SK-N-SH treated with all-trans-retinoic acid at 6 μM for 48 hours (cell line): ENCODE results near the gene B3GAT1.

Experiments
- ATAC-seq: fragments of 200-7000 bp; cut with Tn5 transposase; 3 replicates; pipeline ENCODE4 v1.9.1; 2020; ENCODE audit warnings: mild to moderate bottlenecking, moderate library complexity
- ARNTL ChIP-seq: fragments of 450-650 bp; formaldehyde crosslinking; IDR thresholded peaks from 2 replicates; pipeline ENCODE4 v1.5.0; 2020; ENCODE audit warnings: low read depth, mild to moderate bottlenecking, moderate library complexity, borderline replicate concordance
- BACH2 ChIP-seq: fragments of 250-450 bp; sonication (Bioruptor Pico); IDR thresholded peaks from 2 replicates; pipeline ENCODE4 v1.9.0; 2021; ENCODE audit warnings: mild to moderate bottlenecking, borderline replicate concordance
- CREB5 ChIP-seq: fragments of 250-450 bp; sonication (Bioruptor Pico); IDR thresholded peaks from 2 replicates; pipeline ENCODE4 v1.5.1; 2020; ENCODE audit warnings: low read depth, mild to moderate bottlenecking, moderate library complexity
- CSDC2 ChIP-seq: fragments of 250-450 bp; sonication (Bioruptor Pico); IDR thresholded peaks from 2 replicates; pipeline ENCODE4 v1.5.0; 2020; ENCODE audit warnings: mild to moderate bottlenecking, moderate library complexity
- ESRRG ChIP-seq: fragments of 250-450 bp; sonication (Bioruptor Pico); IDR thresholded peaks from 2 replicates; pipeline ENCODE4 v1.6.1; 2021; ENCODE audit warnings: mild to moderate bottlenecking
- ISL1 ChIP-seq: fragments of 250-450 bp; sonication (Bioruptor Pico); IDR thresholded peaks from 2 replicates; pipeline ENCODE4 v2.1.2; 2022; ENCODE audit warnings: mild to moderate bottlenecking, moderate library complexity
- OSR1 ChIP-seq: fragments of 250-450 bp; sonication (Bioruptor Pico); IDR thresholded peaks from 2 replicates; pipeline ENCODE4 v1.8.0; 2022; ENCODE audit warnings: moderate library complexity, mild to moderate bottlenecking, inconsistent platforms
- PPARA ChIP-seq: fragments of 250-450 bp; sonication (Bioruptor Pico); IDR thresholded peaks from 2 replicates; pipeline ENCODE4 v1.5.0; 2020; ENCODE audit warnings: mild to moderate bottlenecking, borderline replicate concordance
- RARB ChIP-seq: fragments of 250-450 bp; sonication (Bioruptor Pico); IDR thresholded peaks from 2 replicates; pipeline ENCODE4 v1.8.0; 2021; ENCODE audit warnings: mild to moderate bottlenecking, moderate library complexity
- TCF4 ChIP-seq: fragments of 250-450 bp; sonication (Bioruptor Pico); IDR thresholded peaks from 2 replicates; pipeline ENCODE4 v1.8.0; 2021; ENCODE audit warnings: mild to moderate bottlenecking, moderate library complexity, borderline replicate concordance
- TOX ChIP-seq: fragments of 250-450 bp; sonication (Bioruptor Pico); IDR thresholded peaks from 2 replicates; pipeline ENCODE4 v1.8.0; 2021; ENCODE audit warnings: mild to moderate bottlenecking, moderate library complexity, borderline replicate concordance
- TSHZ2 ChIP-seq: fragments of 250-450 bp; sonication (Bioruptor Pico); IDR thresholded peaks from 2 replicates; pipeline ENCODE4 v1.5.0; 2020; ENCODE audit warnings: mild to moderate bottlenecking, moderate library complexity
- ZFP3 ChIP-seq: fragments of 250-450 bp; sonication (Bioruptor Pico); IDR thresholded peaks from 2 replicates; pipeline ENCODE4 v1.5.0; 2020; ENCODE audit warnings: mild to moderate bottlenecking, moderate library complexity
- ZNF70 ChIP-seq: fragments of 450-650 bp; formaldehyde crosslinking; IDR thresholded peaks from 2 replicates; pipeline ENCODE4 v1.5.0; 2020; ENCODE audit warnings: mild to moderate bottlenecking, moderate library complexity
- ZNF8 ChIP-seq: fragments of 450-650 bp; formaldehyde crosslinking; IDR thresholded peaks from 2 replicates; pipeline ENCODE4 v1.5.0; 2020; ENCODE audit warnings: mild to moderate bottlenecking, moderate library complexity
- TF ChIP-seq, protein P1 (sequence below): fragments of 250-450 bp; sonication (Bioruptor Pico); IDR thresholded peaks from 2 replicates; pipeline ENCODE4 v1.5.1; 2021; ENCODE audit warnings: mild to moderate bottlenecking, moderate library complexity
- TF ChIP-seq, protein P2 (sequence below): fragments of 250-450 bp; sonication (Bioruptor Pico); IDR thresholded peaks from 2 replicates; pipeline ENCODE4 v1.8.0; 2021; ENCODE audit warnings: low read depth, mild to moderate bottlenecking, moderate library complexity, borderline replicate concordance
- TF ChIP-seq, protein P3 (sequence below): fragments of 250-450 bp; sonication (Bioruptor Pico); IDR thresholded peaks from 2 replicates; pipeline ENCODE4 v1.8.0; 2020; ENCODE audit warnings: mild to moderate bottlenecking, moderate library complexity, borderline replicate concordance

The B3GAT1 gene

DNA sequence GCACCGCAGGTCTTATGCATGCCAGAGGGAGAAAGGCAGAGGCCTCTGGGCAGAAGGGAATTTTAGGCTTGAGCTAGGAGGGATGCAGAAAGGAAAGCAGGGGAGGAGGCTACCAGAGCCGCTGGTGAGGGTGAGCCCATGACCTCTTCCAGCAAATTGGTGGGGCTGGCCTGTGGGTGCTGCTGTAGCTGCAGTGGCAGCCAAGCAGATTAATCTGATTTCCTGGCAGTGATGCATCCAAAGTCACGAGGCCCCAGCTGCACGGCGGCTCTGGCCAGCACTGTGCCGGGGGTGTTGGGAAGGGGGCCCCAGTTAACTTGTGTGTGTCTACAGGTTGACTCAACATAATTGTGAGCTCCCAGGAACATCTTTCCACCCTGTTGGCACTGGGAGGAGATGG lies 41.4 kb upstream of the B3GAT1 start:
- no peak for ATAC-seq
- no peak for TF ChIP-seq TOX (CRISPR knock-in tag)
- no peak for TF ChIP-seq ZNF8
- TF ChIP-seq ZFP3, result no peak
- no peak for TF ChIP-seq TSHZ2 (CRISPR knock-in tag)
- no peak for TF ChIP-seq RARB
- no peak for TF ChIP-seq CSDC2 (CRISPR knock-in tag)
- no peak for TF ChIP-seq CREB5 (CRISPR knock-in tag)

GRCh38 chr11:134452838-134453155 lies 40.8 kb upstream of the B3GAT1 start:
- no peak for ATAC-seq
- TF ChIP-seq RARB, result no peak
- TF ChIP-seq ZNF70 (CRISPR knock-in tag), result no peak
- no peak for TF ChIP-seq TSHZ2 (CRISPR knock-in tag)
- TF ChIP-seq CREB5 (CRISPR knock-in tag), result no peak
- no peak for TF ChIP-seq ISL1 (CRISPR knock-in tag)
- TF ChIP-seq, protein P1, sequence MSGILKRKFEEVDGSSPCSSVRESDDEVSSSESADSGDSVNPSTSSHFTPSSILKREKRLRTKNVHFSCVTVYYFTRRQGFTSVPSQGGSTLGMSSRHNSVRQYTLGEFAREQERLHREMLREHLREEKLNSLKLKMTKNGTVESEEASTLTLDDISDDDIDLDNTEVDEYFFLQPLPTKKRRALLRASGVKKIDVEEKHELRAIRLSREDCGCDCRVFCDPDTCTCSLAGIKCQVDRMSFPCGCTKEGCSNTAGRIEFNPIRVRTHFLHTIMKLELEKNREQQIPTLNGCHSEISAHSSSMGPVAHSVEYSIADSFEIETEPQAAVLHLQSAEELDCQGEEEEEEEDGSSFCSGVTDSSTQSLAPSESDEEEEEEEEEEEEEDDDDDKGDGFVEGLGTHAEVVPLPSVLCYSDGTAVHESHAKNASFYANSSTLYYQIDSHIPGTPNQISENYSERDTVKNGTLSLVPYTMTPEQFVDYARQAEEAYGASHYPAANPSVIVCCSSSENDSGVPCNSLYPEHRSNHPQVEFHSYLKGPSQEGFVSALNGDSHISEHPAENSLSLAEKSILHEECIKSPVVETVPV, result no peak
- TF ChIP-seq TCF4 (CRISPR knock-in tag), result no peak
- TF ChIP-seq ESRRG (CRISPR knock-in tag), result no peak
- no peak for TF ChIP-seq ARNTL (CRISPR knock-in tag)
- TF ChIP-seq, protein P2, sequence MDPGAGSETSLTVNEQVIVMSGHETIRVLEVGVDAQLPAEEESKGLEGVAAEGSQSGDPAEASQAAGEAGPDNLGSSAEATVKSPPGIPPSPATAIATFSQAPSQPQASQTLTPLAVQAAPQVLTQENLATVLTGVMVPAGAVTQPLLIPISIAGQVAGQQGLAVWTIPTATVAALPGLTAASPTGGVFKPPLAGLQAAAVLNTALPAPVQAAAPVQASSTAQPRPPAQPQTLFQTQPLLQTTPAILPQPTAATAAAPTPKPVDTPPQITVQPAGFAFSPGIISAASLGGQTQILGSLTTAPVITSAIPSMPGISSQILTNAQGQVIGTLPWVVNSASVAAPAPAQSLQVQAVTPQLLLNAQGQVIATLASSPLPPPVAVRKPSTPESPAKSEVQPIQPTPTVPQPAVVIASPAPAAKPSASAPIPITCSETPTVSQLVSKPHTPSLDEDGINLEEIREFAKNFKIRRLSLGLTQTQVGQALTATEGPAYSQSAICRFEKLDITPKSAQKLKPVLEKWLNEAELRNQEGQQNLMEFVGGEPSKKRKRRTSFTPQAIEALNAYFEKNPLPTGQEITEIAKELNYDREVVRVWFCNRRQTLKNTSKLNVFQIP (CRISPR knock-in tag), result no peak

- TF ChIP-seq BACH2 (CRISPR knock-in tag), result no peak
- TF ChIP-seq ZNF8, result no peak
- no peak for TF ChIP-seq TOX (CRISPR knock-in tag)
- ATAC-seq, result no peak
Measured at GRCh38 chr11:134452026-134452837, 40.2 kb upstream of the B3GAT1 start.

DNA sequence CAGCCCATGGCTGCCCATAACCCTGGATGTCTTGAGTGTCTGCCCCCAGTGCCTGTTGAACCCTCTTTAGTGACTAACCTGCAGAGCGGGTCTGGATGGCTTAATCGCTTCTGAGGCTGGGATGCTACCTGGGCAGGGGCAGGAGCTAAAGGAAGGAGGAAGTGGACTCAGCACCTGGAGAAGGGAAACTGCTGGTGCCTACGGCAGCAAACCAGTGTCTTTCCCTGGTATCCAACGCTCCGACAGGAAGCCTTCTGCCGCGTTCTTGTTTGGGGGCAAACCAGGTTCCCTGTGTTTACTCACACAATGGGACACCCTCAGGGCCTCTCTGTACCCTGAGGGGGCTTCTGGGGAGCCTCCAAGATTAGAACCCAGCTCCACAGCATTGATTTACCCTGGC lies 38.1 kb upstream of the B3GAT1 start:
- no peak for ATAC-seq
- TF ChIP-seq CREB5 (CRISPR knock-in tag), result no peak
- TF ChIP-seq ZNF8, result no peak
- TF ChIP-seq CSDC2 (CRISPR knock-in tag), result no peak
- TF ChIP-seq OSR1, result no peak
- TF ChIP-seq, protein P3, sequence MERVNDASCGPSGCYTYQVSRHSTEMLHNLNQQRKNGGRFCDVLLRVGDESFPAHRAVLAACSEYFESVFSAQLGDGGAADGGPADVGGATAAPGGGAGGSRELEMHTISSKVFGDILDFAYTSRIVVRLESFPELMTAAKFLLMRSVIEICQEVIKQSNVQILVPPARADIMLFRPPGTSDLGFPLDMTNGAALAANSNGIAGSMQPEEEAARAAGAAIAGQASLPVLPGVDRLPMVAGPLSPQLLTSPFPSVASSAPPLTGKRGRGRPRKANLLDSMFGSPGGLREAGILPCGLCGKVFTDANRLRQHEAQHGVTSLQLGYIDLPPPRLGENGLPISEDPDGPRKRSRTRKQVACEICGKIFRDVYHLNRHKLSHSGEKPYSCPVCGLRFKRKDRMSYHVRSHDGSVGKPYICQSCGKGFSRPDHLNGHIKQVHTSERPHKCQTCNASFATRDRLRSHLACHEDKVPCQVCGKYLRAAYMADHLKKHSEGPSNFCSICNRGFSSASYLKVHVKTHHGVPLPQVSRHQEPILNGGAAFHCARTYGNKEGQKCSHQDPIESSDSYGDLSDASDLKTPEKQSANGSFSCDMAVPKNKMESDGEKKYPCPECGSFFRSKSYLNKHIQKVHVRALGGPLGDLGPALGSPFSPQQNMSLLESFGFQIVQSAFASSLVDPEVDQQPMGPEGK, result no peak
- no peak for TF ChIP-seq PPARA (CRISPR knock-in tag)
- TF ChIP-seq, protein P2 (CRISPR knock-in tag), result no peak
